Lung microvascular endothelial cell (primary cell): ENCODE measurements around the gene ZKSCAN2. TPM values are rescaled to one million over a fixed set of nuclear protein-coding genes. Genes with fewer than 3 reads are reported as not detected.

Experiments used
- DNase-seq, 2 donors: peaks; one replicate each; pipeline versions ENCODE4 v3.0.0 to v3.0.0-alpha.2; 2010; ENCODE audit warnings: low read depth in 2 of 2
- total RNA-seq: library from RNA; depleted of rRNA; stranded (reverse); fragments of >200 nt; gene quantifications from 2 replicates; pipeline ENCODE4 v1.2.1, GENCODE V29; 2014

Gene ZKSCAN2
- total RNA-seq, 1 donor from 2014 or later: 2.8 TPM

- no peak for DNase-seq
These were observed 32.8 kb downstream of the ZKSCAN2 start for GRCh38 chr16:25224731-25225319.

- DNase-seq: no peak
These were observed 33.7 kb downstream of the ZKSCAN2 start for GRCh38 chr16:25223964-25224363.

GRCh38 chr16:25222959-25223358 is 34.7 kb downstream of the ZKSCAN2 start:
- no peak for DNase-seq

- DNase-seq: no peak
These were observed 38.4 kb downstream of the ZKSCAN2 start for GRCh38 chr16:25219070-25219737.

- no peak for DNase-seq
These were observed 39.7 kb downstream of the ZKSCAN2 start for GRCh38 chr16:25217921-25218320.

GRCh38 chr16:25217112-25217511 is 40.5 kb downstream of the ZKSCAN2 start:
- DNase-seq: no peak

- DNase-seq: no peak
These were observed 43.8 kb downstream of the ZKSCAN2 start for GRCh38 chr16:25213709-25214397.

GRCh38 chr16:25212636-25213035 is 45.0 kb downstream of the ZKSCAN2 start:
- DNase-seq: no peak

- peak in 1 of 2 donors; percentile 68 for DNase-seq
These were observed 46.9 kb downstream of the ZKSCAN2 start for GRCh38 chr16:25210758-25211157.

GRCh38 chr16:25199457-25199856 is 58.2 kb downstream of the ZKSCAN2 start:
- DNase-seq: no peak

- no peak for DNase-seq
These were observed 59.6 kb downstream of the ZKSCAN2 start for GRCh38 chr16:25198021-25198420.

GRCh38 chr16:25194273-25194878 is 63.3 kb downstream of the ZKSCAN2 start:
- DNase-seq: no peak

GRCh38 chr16:25192096-25192495 is 65.5 kb downstream of the ZKSCAN2 start:
- DNase-seq: no peak

GRCh38 chr16:25189305-25189704 is 68.3 kb downstream of the ZKSCAN2 start:
- no peak for DNase-seq

GRCh38 chr16:25187491-25187795 is 70.2 kb downstream of the ZKSCAN2 start:
- no peak for DNase-seq

Other genes with a start within 250 kb of the ZKSCAN2 start
- 26.8 and 31.5 TPM in 2 replicates for gene ARHGAP17, start 242.5 kb downstream of the ZKSCAN2 start, total RNA-seq
- 26.8 and 27.8 TPM in 2 replicates for gene LCMT1, start 146.1 kb downstream of the ZKSCAN2 start, total RNA-seq
- gene AQP8, start 40.9 kb downstream of the ZKSCAN2 start, total RNA-seq: not detected in 2 replicates